HepG2 (cell line): Measurements from ENCODE around the gene GSTK1. TPM values are rescaled to one million over a fixed set of nuclear protein-coding genes. Genes with fewer than 3 reads are reported as not detected.

Source experiments
- ATAC-seq: fragments of 200-7000 bp; cut with Tn5 transposase; 3 replicates; pipeline ENCODE4 v1.9.1; 2020; ENCODE audit warnings: mild to moderate bottlenecking, moderate library complexity
- BruUV-seq: library from RNA; stranded (reverse); fragments of 400-500 nt; replicated peaks from 2 replicates; lab custom pipeline; 2021; lab: Mats Ljungman, UMichigan
- CTCF ChIA-PET: fragments of 300-600 bp; formaldehyde crosslinking; extraction: SDS; loops from one replicate; lab custom pipeline; 2021; ENCODE audit warnings: low total read pairs, inconsistent platforms, low intra/inter-chr PET ratio; lab: Yijun Ruan, JAX
- POLR2A ChIA-PET: fragments of 350-600 bp; sonication (Branson Sonifier 250); formaldehyde crosslinking; loops from one replicate; lab custom pipeline; 2020; ENCODE audit warnings: antibody characterized with exemption, inconsistent platforms; lab: Yijun Ruan, JAX
- DNase-seq: peaks from one replicate; pipeline ENCODE4 v3.0.0-alpha.2; 2015; ENCODE audit warnings: low spot score
- FAIRE-seq: peaks from 3 replicates; lab custom pipeline; 2011; peaks lifted over from hg19 to GRCh38; lab: Jason Lieb, UNC
- H2AFZ ChIP-seq: one replicate; pipeline ENCODE4 v1.6.1; 2011; ENCODE audit warnings: low read length, inconsistent platforms
- H3K27ac ChIP-seq: fragments of 300-600 bp; 3 replicates; pipeline ENCODE4 v1.8.0; 2011; ENCODE audit warnings: mixed run types, mild to moderate bottlenecking, mixed read lengths, low read length, inconsistent platforms; ENCODE audit not compliant: insufficient read depth; ENCODE audit errors: extremely low read length
- H3K27me3 ChIP-seq, 2 experiments: fragments of 200-600 bp in 1 of 2; 2 replicates in 1 of 2; 3 replicates in 1 of 2; pipeline versions ENCODE4 v1.6.0 to v1.8.0; 2011; ENCODE audit warnings: low read length in 2 of 2, mild to moderate bottlenecking in 2 of 2, moderate library complexity in 2 of 2, inconsistent platforms in 1 of 2; ENCODE audit not compliant: insufficient read depth in 2 of 2, control insufficient read depth in 1 of 2
- H3K36me3 ChIP-seq, 2 experiments: fragments of 200-600 bp in 1 of 2; replicated peaks in 1 of 2; 2 replicates in 1 of 2; 3 replicates in 1 of 2; pipeline versions ENCODE4 v1.5.1 to v1.8.0; 2011; ENCODE audit warnings: low read length in 2 of 2, inconsistent platforms in 1 of 2; ENCODE audit not compliant: insufficient read depth in 2 of 2, control insufficient read depth in 1 of 2
- H3K4me1 ChIP-seq: 2 replicates; pipeline ENCODE4 v1.5.1; 2012; ENCODE audit warnings: low read length, inconsistent platforms; ENCODE audit not compliant: insufficient read depth
- H3K4me2 ChIP-seq: 2 replicates; pipeline ENCODE4 v1.6.0; 2011; ENCODE audit warnings: low read depth, low read length, inconsistent platforms
- H3K4me3 ChIP-seq, 3 experiments: fragments of 200-600 bp in 1 of 3; sonication (generic), shearing (Covaris generic) in 1 of 3; replicated peaks in 1 of 3; 2 replicates each; pipeline ENCODE4 v1.5.1; 2011 to 2016; ENCODE audit warnings: low read length in 3 of 3, inconsistent platforms in 2 of 3, low read depth in 2 of 3, mild to moderate bottlenecking in 2 of 3, control low read depth in 1 of 3, mixed read lengths in 1 of 3; ENCODE audit not compliant: insufficient read depth in 1 of 3
- H3K79me2 ChIP-seq: one replicate; pipeline ENCODE4 v1.6.1; 2011; ENCODE audit warnings: low read length, inconsistent platforms; ENCODE audit not compliant: insufficient read depth
- H3K9ac ChIP-seq: 2 replicates; pipeline ENCODE4 v1.6.0; 2011; ENCODE audit warnings: mild to moderate bottlenecking, low read depth, low read length, inconsistent platforms; ENCODE audit not compliant: insufficient read depth
- H3K9me3 ChIP-seq: 2 replicates; pipeline ENCODE4 v1.5.1; 2012; ENCODE audit warnings: mild to moderate bottlenecking, low read length
- H4K20me1 ChIP-seq: 2 replicates; pipeline ENCODE4 v1.6.0; 2011; ENCODE audit warnings: inconsistent platforms, mild to moderate bottlenecking, low read length, moderate library complexity; ENCODE audit not compliant: insufficient read depth
- DBP ChIP-seq: sonication (generic); formaldehyde crosslinking; IDR thresholded peaks from 2 replicates; pipeline ENCODE4 v1.4.0; 2020; ENCODE audit warnings: missing genetic modification reagents; ENCODE audit errors: not compliant biosample characterization
- HMG20A ChIP-seq: IDR thresholded peaks from 2 replicates; pipeline ENCODE4 v1.6.1; 2016; ENCODE audit warnings: borderline replicate concordance
- SETDB1 ChIP-seq: sonication (generic); formaldehyde crosslinking; IDR thresholded peaks from 2 replicates; pipeline ENCODE4 v1.5.1; 2020; ENCODE audit warnings: missing genetic modification reagents, mild to moderate bottlenecking, borderline replicate concordance
- SMAD9 ChIP-seq: sonication (generic); formaldehyde crosslinking; IDR thresholded peaks from 2 replicates; pipeline ENCODE4 v1.5.1; 2020; ENCODE audit warnings: mild to moderate bottlenecking, missing genetic modification reagents
- ZNF12 ChIP-seq: sonication (generic); formaldehyde crosslinking; IDR thresholded peaks from 2 replicates; pipeline ENCODE4 v1.5.0; 2020; ENCODE audit warnings: missing genetic modification reagents
- ZNF329 ChIP-seq: sonication (generic); formaldehyde crosslinking; IDR thresholded peaks from 2 replicates; pipeline ENCODE4 v1.9.0; 2021; ENCODE audit warnings: low read depth, mild to moderate bottlenecking, missing genetic modification reagents
- ZNF362 ChIP-seq: sonication (generic); formaldehyde crosslinking; IDR thresholded peaks from 2 replicates; pipeline ENCODE4 v1.4.0; 2020; ENCODE audit warnings: missing genetic modification reagents, mild to moderate bottlenecking, borderline replicate concordance
- ZNF720 ChIP-seq: sonication (generic); formaldehyde crosslinking; IDR thresholded peaks from 2 replicates; pipeline ENCODE4 v1.4.0; 2020; ENCODE audit warnings: missing genetic modification reagents
- in situ Hi-C: cut with HindIII; loops from 2 replicates; pipeline ENCODE4 v1.10.0; 2017; ENCODE audit warnings: low pct_unique_long_range_greater_than_20kb; ENCODE audit not compliant: extremely low pct_ligation_motif_present
- intact Hi-C: fragments of 100-400 bp; cut with micrococcal nuclease; formaldehyde crosslinking; loops from one replicate; pipeline ENCODE4 v1.10.0; 2022; ENCODE audit not compliant: unreplicated experiment
- polyA plus RNA-seq, 8 experiments: library from polyadenylated mRNA; depleted of rRNA in 3 of 8; stranded (reverse) in 7 of 8; unstranded in 1 of 8; fragments of >200 nt; fragmentation: Illumina TruSeq in 4 of 8; extraction: Trizol in 4 of 8; gene quantifications; 2 replicates each; pipeline versions ENCODE4 v1.2.1 to v1.2.3, GENCODE V29; 2011 to 2016; ENCODE audit warnings: low read depth in 4 of 8, missing spikeins in 1 of 8, mixed read lengths in 1 of 8; ENCODE audit not compliant: insufficient read depth in 1 of 8
- total RNA-seq, 5 experiments: library from RNA; depleted of rRNA; stranded (reverse); fragments of >200 nt; fragmentation: Illumina TruSeq; extraction: Trizol; gene quantifications; 2 replicates each; pipeline ENCODE4 v1.2.3, GENCODE V29; 2016; ENCODE audit warnings: low read depth in 1 of 5
- TF ChIP-seq, protein P1 (sequence below), 2 experiments: sonication (generic) in 1 of 2; formaldehyde crosslinking in 1 of 2; IDR thresholded peaks; 2 replicates each; pipeline versions ENCODE4 v1.4.0 to v1.6.1; 2016 to 2020; ENCODE audit warnings: borderline replicate concordance in 1 of 2, low read depth in 1 of 2, mild to moderate bottlenecking in 1 of 2, missing genetic modification reagents in 1 of 2
- TF ChIP-seq, protein P2 (sequence below): sonication (generic); formaldehyde crosslinking; IDR thresholded peaks from 2 replicates; pipeline ENCODE4 v1.5.0; 2020; ENCODE audit warnings: mild to moderate bottlenecking, low read depth, missing genetic modification reagents, borderline replicate concordance

The GSTK1 gene
- total and polyA plus RNA-seq, 2 of the 13 experiments (the other 11 are each of a cell fraction or from before 2014, with no cell fraction given): 64.6 to 92.1 TPM

GRCh38 chr7:143248761-143249354 lies 14.4 kb upstream of the GSTK1 start (continued):
- TF ChIP-seq, protein P1, sequence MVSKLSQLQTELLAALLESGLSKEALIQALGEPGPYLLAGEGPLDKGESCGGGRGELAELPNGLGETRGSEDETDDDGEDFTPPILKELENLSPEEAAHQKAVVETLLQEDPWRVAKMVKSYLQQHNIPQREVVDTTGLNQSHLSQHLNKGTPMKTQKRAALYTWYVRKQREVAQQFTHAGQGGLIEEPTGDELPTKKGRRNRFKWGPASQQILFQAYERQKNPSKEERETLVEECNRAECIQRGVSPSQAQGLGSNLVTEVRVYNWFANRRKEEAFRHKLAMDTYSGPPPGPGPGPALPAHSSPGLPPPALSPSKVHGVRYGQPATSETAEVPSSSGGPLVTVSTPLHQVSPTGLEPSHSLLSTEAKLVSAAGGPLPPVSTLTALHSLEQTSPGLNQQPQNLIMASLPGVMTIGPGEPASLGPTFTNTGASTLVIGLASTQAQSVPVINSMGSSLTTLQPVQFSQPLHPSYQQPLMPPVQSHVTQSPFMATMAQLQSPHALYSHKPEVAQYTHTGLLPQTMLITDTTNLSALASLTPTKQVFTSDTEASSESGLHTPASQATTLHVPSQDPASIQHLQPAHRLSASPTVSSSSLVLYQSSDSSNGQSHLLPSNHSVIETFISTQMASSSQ (IDR thresholded peaks at IDR 0.05; ENCODE audit: low read depth): no peak
- TF ChIP-seq, protein P1 (CRISPR knock-in tag; IDR thresholded peaks at IDR 0.05; ENCODE audit: borderline replicate concordance): no peak
- TF ChIP-seq SMAD9 (CRISPR knock-in tag): no peak
- peak; percentile 68 for TF ChIP-seq HMG20A (CRISPR knock-in tag)
- TF ChIP-seq, protein P2, sequence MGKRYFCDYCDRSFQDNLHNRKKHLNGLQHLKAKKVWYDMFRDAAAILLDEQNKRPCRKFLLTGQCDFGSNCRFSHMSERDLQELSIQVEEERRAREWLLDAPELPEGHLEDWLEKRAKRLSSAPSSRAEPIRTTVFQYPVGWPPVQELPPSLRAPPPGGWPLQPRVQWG (CRISPR knock-in tag): no peak
- TF ChIP-seq DBP: no peak

- BruUV-seq: no TSS peak
- H3K4me1 ChIP-seq: peaks cover 16% of the 10 kb centered on the region
- H4K20me1 ChIP-seq: no peaks in the 10 kb centered on the region
- H3K9ac ChIP-seq: no peak overlapping the region
- H3K4me3 ChIP-seq: no peak overlapping the region
- FAIRE-seq (no peak), ATAC-seq (no peak), DNase-seq (no peak)
- no peak overlapping the region for H3K4me2 ChIP-seq
- CTCF ChIA-PET: no interaction called here
- in situ Hi-C loops: no loop called here
- no peaks in the 10 kb centered on the region for H3K27me3 ChIP-seq
- H3K36me3 ChIP-seq: no peaks in the 10 kb centered on the region
- H2AFZ ChIP-seq: no peak overlapping the region
- H3K79me2 ChIP-seq: no peaks in the 10 kb centered on the region
- no peaks in the 10 kb centered on the region for H3K9me3 ChIP-seq
- POLR2A ChIA-PET: interaction anchor here (2.7 kb wide), 1 partner anchor 13 kb away, joined by 26 read pairs; the partner anchor contains the start of gene GSTK1
- intact Hi-C loops: no loop called here
- H3K27ac ChIP-seq: no peak overlapping the region
- TF ChIP-seq ZNF720 (CRISPR knock-in tag): no peak
- TF ChIP-seq ZNF329 (CRISPR knock-in tag): no peak
- no peak for TF ChIP-seq ZNF12 (CRISPR knock-in tag)
- TF ChIP-seq SETDB1 (CRISPR knock-in tag): no peak
- TF ChIP-seq ZNF362 (CRISPR knock-in tag): no peak
Observed at GRCh38 chr7:143250199-143250598, 13.0 kb upstream of the GSTK1 start.
